Measurements from ENCODE around the gene CLDN25.

- no peak for TF ChIP-seq POLR2AphosphoS5 (IDR thresholded peaks at IDR 0.05; ENCODE audit: insufficient read depth, low read depth, low read length)
- no peak for TF ChIP-seq CTCF (IDR thresholded peaks at IDR 0.05; ENCODE audit: extremely low read depth in 1 of 2, insufficient read depth in 1 of 2, low read depth in 1 of 2, low read length in 2 of 2)
- no peak for TF ChIP-seq EZH2 (IDR thresholded peaks at IDR 0.05; ENCODE audit: borderline replicate concordance, low read depth, low read length, severe bottlenecking)
- TF ChIP-seq JUN (IDR thresholded peaks at IDR 0.05; ENCODE audit: borderline replicate concordance, insufficient read depth, insufficient read length, low read depth), result no peak
- TF ChIP-seq MAX (IDR thresholded peaks at IDR 0.05; ENCODE audit: insufficient read depth, insufficient read length), result no peak
Measured at GRCh38 chr11:113779496-113779895, at the start of gene CLDN25.

Data from endothelial cell of umbilical vein (primary cell).